ENCODE measurements around the gene KCNJ3.

KCNJ3 gene

DNA sequence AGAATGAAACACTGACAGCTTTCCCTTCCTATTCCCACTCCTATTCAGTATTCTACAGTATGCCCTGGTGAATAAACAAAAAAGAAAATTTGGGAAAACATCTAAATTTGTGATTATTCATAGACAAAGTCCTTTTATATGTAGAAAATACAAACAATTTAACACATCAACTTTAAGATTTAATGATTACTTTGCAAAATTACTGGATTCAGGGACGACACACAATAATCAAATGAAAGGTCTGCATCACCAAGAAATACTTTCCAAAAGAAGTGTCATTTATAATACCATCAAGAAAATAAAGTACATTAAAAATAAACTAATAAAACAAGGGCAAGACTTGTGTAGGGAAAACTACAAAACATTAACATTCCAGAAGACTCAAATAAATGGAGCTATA lies 199.8 kb downstream of the KCNJ3 start:
- H3K9ac ChIP-seq (ENCODE audit: low read length): no peak overlapping the region
- no peaks in the 10 kb centered on the region for H3K79me2 ChIP-seq (ENCODE audit: low read length)
- no peaks in the 10 kb centered on the region for H3K9me3 ChIP-seq (replicated peaks; ENCODE audit: insufficient read depth, low read length)
- no peak for DNase-seq
- H3K4me1 ChIP-seq (ENCODE audit: low read length): no peaks in the 10 kb centered on the region
- H3K27me3 ChIP-seq (replicated peaks; ENCODE audit: insufficient read depth, low read length): no peaks in the 10 kb centered on the region
- H2AFZ ChIP-seq (ENCODE audit: low read length): no peak overlapping the region
- no peaks in the 10 kb centered on the region for H3K9me2 ChIP-seq (replicated peaks; ENCODE audit: insufficient read depth, low read length)
- H3K4me2 ChIP-seq (ENCODE audit: low read depth, low read length): no peak overlapping the region
- H3K36me3 ChIP-seq (replicated peaks; ENCODE audit: insufficient read depth, low read length): no peaks in the 10 kb centered on the region
- TF ChIP-seq EZH2 (optimal IDR thresholded peaks at IDR 0.05; ENCODE audit: low read depth, low read length): no peak
- TF ChIP-seq, protein P1, sequence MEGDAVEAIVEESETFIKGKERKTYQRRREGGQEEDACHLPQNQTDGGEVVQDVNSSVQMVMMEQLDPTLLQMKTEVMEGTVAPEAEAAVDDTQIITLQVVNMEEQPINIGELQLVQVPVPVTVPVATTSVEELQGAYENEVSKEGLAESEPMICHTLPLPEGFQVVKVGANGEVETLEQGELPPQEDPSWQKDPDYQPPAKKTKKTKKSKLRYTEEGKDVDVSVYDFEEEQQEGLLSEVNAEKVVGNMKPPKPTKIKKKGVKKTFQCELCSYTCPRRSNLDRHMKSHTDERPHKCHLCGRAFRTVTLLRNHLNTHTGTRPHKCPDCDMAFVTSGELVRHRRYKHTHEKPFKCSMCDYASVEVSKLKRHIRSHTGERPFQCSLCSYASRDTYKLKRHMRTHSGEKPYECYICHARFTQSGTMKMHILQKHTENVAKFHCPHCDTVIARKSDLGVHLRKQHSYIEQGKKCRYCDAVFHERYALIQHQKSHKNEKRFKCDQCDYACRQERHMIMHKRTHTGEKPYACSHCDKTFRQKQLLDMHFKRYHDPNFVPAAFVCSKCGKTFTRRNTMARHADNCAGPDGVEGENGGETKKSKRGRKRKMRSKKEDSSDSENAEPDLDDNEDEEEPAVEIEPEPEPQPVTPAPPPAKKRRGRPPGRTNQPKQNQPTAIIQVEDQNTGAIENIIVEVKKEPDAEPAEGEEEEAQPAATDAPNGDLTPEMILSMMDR (IDR thresholded peaks at IDR 0.05; ENCODE audit: low read length): no peak
- TF ChIP-seq EZH2phosphoT487 (IDR thresholded peaks at IDR 0.05; ENCODE audit: low read length): no peak
- H3K27ac ChIP-seq (ENCODE audit: low read length): no peak overlapping the region
- H4K20me1 ChIP-seq (ENCODE audit: insufficient read depth, low read length): no peaks in the 10 kb centered on the region
- no peaks in the 10 kb centered on the region for H3F3A ChIP-seq (ENCODE audit: insufficient read depth, low read length)
- no peak overlapping the region for H3K4me3 ChIP-seq (ENCODE audit: low read length)

DNA sequence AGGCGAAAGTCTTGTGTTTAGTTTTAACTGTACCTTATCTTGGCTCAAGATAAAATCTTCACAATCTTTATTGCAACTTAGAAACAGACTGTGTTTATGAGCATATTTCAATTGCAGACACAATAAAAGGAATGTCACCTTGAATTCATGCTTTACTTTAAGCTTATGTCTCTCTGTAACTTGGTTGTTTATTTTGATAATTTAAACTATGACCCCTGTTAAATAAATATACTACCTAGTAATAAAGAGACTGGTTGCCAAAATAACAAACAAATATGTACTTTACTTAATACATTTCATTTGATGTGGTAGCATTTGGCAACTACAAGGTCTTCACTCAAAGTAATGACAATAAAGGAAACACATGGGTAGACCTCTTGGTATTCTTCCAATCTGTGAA lies 202.6 kb downstream of the KCNJ3 start:
- Histone ChIP-seq H3K36me3 (replicated peaks; ENCODE audit: insufficient read depth, low read length) (no peaks in the 10 kb centered on the region), H2AFZ (ENCODE audit: low read length) (no peak overlapping the region), H3K79me2 (ENCODE audit: low read length) (no peaks in the 10 kb centered on the region), H3K4me3 (ENCODE audit: low read length) (no peak overlapping the region), H3K9me3 (replicated peaks; ENCODE audit: insufficient read depth, low read length) (no peaks in the 10 kb centered on the region), H3K27ac (ENCODE audit: low read length) (no peak overlapping the region), H3K4me2 (ENCODE audit: low read depth, low read length) (no peak overlapping the region), H3K9me2 (replicated peaks; ENCODE audit: insufficient read depth, low read length) (no peaks in the 10 kb centered on the region), H3K9ac (ENCODE audit: low read length) (no peak overlapping the region), H3K27me3 (replicated peaks; ENCODE audit: insufficient read depth, low read length) (no peaks in the 10 kb centered on the region), H3K4me1 (ENCODE audit: low read length) (no peaks in the 10 kb centered on the region), H4K20me1 (ENCODE audit: insufficient read depth, low read length) (no peaks in the 10 kb centered on the region), H3F3A (ENCODE audit: insufficient read depth, low read length) (no peaks in the 10 kb centered on the region)
- no peak for TF ChIP-seq EZH2 (optimal IDR thresholded peaks at IDR 0.05; ENCODE audit: low read depth, low read length)
- no peak for DNase-seq
